Suprapubic skin (tissue), 4 donors: ENCODE measurements around the gene MT4.
"Not testable (repeated sequence)": the region's sequence is repeated elsewhere in the genome, so short reads cannot be mapped to it uniquely, and the experiment has no call there.

ENCODE experiments used
- EP300 ChIP-seq: sonication (generic); formaldehyde crosslinking; IDR thresholded peaks from one replicate; pipeline ENCODE4 v1.6.1; 2017; ENCODE audit warnings: antibody characterized with exemption
- POLR2A ChIP-seq, 2 donors: fragments of 450-650 bp; IDR thresholded peaks; one replicate each; pipeline ENCODE4 v1.6.1; 2017; ENCODE audit warnings: antibody characterized with exemption in 2 of 2, mild to moderate bottlenecking in 2 of 2, moderate library complexity in 2 of 2
- POLR2AphosphoS5 ChIP-seq, 3 donors: sonication (generic); formaldehyde crosslinking; IDR thresholded peaks; one replicate each; pipeline ENCODE4 v1.6.1; 2017; ENCODE audit warnings: antibody characterized with exemption in 3 of 3
- TF ChIP-seq, protein P1 (sequence below), 2 donors: fragments of 200-600 bp in 1 of 2; fragments of 450-650 bp in 1 of 2; sonication (generic) in 1 of 2; IDR thresholded peaks; one replicate each; pipeline ENCODE4 v1.5.1; 2016 to 2019; ENCODE audit warnings: antibody characterized with exemption in 2 of 2, mild to moderate bottlenecking in 1 of 2, moderate library complexity in 1 of 2

DNA sequence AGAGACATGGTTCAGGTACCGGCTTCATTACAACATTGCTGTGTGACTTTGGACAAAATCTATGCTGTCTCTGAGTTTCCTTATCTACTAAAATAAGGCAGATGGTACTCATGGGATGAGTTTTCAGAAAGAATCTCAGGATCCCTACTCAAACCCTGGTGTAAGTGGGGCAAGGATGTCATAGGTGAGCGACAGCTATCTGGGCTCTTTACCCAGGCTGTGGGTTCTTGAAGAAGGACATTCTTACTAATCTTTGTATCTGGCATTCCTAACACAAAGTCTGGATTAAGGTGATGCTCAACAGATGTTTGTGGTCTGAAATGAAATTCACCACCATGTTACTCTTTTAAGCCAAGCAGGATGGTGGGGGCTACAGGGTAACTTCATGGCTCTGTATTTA lies 18.0 kb downstream of the MT4 start:
- TF ChIP-seq POLR2A (IDR thresholded peaks at IDR 0.05); EP300; POLR2AphosphoS5 (IDR thresholded peaks at IDR 0.05): not testable (repeated sequence)
- TF ChIP-seq, protein P1, sequence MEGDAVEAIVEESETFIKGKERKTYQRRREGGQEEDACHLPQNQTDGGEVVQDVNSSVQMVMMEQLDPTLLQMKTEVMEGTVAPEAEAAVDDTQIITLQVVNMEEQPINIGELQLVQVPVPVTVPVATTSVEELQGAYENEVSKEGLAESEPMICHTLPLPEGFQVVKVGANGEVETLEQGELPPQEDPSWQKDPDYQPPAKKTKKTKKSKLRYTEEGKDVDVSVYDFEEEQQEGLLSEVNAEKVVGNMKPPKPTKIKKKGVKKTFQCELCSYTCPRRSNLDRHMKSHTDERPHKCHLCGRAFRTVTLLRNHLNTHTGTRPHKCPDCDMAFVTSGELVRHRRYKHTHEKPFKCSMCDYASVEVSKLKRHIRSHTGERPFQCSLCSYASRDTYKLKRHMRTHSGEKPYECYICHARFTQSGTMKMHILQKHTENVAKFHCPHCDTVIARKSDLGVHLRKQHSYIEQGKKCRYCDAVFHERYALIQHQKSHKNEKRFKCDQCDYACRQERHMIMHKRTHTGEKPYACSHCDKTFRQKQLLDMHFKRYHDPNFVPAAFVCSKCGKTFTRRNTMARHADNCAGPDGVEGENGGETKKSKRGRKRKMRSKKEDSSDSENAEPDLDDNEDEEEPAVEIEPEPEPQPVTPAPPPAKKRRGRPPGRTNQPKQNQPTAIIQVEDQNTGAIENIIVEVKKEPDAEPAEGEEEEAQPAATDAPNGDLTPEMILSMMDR (IDR thresholded peaks at IDR 0.05): not testable (repeated sequence)
